GM19043 (cell line): ENCODE measurements around the gene IL17B.

ENCODE experiments used
- ATAC-seq: cut with Tn5 transposase; IDR thresholded peaks from one replicate; pipeline ENCODE4 v1.9.1; 2021; ENCODE audit warnings: low read depth; ENCODE audit not compliant: unreplicated experiment

The IL17B gene

GRCh38 chr5:149328177-149328576 lies 50.9 kb downstream of the IL17B start:
- ATAC-seq = no peak

- no peak for ATAC-seq
These were observed 52.5 kb downstream of the IL17B start for GRCh38 chr5:149326611-149327010.

- no peak for ATAC-seq
These were observed 53.2 kb downstream of the IL17B start for GRCh38 chr5:149325894-149326293.

GRCh38 chr5:149325166-149325735 lies 53.8 kb downstream of the IL17B start:
- no peak for ATAC-seq

GRCh38 chr5:149324641-149325040 lies 54.5 kb downstream of the IL17B start:
- ATAC-seq = no peak
